Activated CD4-positive, alpha-beta T cell treated with anti-CD3 and anti-CD28 coated beads for 24 hours (primary cell): ENCODE data around the gene DNAL1.

Experiments
- DNase-seq, 2 donors: peaks; one replicate each; pipeline ENCODE4 v3.0.0-alpha.2; 2020; ENCODE audit warnings: low read depth in 2 of 2

DNAL1 gene

DNA sequence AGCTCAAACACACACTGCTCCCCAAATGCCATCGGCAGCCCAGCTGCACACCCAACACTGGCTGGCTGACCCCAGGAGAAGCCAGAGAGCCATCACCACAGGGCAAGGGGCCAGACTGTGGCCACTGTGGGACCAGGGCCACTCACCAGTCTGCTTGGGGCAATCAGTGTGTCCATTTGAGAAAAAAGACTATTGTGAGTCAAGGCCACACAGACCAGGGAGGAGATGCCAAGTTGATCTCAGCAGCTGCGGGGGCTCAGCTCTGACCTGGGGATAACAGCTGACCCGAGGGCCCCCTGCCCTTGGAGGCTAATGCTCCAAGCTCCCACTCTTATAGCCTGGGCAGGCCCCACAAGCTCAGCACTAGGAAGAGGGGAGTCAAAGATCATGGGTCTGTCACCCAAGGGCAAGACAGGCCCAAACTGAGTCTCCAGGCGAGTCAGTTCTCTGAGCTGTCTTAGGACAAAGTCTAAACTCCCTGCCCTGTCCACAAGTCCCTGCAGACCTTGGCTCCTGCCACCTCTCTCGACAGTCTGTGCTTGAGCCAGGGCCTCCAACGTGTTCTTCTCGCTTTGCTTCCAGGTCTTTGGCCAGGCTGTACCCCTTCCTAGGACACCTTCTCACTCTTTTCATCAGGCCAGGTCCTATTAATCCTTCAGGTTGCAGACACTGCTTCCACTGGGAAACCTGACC, 99.5 kb downstream of the DNAL1 start:
- no peak for DNase-seq

DNA sequence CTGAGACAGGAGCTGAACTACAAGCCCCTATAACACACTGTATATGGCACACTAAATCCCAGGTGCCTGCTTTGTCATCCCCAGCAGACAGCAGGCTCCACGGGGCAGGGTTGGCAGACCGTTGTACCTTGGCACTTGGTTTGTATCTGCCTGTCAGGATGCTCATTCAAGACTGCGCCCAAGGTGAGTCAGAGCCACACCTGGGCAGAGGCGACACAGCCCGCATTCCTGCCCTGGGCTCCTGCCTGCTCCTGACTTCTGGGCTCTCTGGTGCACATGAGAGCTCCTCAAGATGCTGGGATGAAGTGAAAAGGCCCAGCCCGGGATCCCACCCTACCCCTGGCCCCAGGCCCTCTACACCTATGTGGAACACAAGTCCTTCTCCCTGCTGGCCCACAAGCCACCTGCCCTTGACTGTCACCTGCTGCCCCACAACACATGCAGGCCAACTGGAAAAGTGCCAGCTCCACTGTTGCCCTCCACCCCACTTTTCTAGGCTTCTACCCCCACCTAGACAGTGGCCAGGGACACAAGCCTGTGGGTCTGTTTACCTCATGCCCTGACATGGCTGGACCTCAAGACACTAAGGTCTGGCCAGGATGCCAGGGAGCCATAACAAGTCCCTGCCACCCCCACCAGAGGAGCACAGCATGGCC, 100.2 kb downstream of the DNAL1 start:
- no peak for DNase-seq

DNA sequence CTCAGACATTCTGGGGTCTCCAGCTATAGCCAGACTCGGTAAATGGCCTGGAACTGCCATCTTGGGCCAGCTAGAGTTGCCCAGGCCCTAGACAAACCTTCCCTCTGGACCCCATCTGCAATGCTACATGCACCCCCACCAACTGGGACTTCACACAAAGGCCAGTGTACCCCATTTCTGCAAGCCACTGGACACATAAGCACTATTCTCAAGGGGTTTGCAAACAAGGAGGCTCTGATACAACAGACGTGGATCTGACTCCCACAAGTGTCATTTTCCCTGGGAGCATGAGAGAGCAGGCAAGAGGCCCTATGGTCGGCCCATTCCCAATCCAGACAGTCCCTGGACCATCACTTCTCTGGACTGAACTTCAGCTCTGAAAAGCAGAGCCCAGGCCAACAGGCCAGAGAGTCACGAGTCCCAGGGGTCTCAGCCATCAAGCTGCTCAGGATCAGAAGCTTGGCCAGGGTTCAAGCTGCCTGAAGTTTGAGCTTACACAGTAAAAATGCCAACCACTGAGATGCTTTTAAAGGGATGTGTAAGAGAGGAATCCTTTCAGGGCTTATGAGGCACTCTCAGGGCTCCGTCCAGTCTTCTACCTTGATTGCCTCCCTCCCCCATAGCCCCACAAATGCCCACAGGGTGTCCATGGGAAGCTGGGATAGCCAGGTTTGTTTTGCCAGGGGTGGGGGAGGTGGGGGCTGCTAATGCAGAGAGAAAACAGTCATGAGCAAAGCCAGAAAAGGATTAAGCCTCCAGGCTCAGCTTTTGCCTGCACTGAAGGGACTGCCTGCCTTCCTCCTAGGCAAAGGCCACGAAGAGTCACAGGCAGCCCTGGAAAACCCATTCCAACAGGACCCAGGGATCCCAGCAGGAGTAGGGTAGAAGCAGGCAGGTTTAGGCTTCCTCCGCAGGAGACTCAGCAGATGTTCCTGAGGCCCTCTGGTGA, 101.1 kb downstream of the DNAL1 start:
- no peak for DNase-seq

DNA sequence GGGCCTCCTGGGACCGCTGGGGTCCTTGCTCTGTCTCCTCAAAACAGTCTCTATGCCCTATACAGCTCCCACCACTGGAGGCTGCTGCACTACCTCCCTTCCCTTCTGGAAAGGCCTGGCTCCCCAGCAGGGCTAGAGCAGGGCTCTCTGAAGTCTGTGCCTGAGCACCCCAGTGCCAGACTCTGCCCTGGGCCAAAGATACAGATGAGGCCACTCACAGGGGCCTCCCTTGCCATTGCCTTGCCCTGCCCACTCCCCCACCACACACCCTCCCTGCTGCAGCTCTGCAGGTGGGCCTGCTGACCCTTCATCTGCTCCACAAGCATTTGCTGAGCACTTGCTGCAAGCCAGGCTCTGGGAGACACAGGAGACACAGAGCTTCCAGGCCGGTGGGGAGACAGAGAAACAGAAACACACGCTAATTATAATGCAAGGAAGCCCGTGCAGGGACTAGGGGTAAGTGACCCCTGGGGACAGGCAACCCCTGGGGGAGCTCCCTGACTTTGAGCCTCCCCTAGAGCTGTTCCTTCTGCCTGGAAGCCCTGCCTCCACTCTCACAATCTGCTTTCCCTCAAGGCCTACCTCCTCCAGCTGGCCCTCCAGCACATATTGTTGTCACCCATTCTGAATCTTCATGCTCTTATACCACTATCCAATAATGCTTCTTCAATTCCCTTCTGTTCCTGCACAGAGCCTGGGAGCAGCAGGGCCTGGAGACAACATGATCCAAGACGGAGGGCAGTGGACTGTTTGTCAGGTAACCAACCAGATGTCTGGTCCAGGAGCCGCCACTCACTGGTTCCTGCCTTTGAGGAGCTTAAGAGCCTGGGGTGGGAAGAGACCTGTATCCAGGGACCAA, 102.0 kb downstream of the DNAL1 start:
- no peak for DNase-seq

DNA sequence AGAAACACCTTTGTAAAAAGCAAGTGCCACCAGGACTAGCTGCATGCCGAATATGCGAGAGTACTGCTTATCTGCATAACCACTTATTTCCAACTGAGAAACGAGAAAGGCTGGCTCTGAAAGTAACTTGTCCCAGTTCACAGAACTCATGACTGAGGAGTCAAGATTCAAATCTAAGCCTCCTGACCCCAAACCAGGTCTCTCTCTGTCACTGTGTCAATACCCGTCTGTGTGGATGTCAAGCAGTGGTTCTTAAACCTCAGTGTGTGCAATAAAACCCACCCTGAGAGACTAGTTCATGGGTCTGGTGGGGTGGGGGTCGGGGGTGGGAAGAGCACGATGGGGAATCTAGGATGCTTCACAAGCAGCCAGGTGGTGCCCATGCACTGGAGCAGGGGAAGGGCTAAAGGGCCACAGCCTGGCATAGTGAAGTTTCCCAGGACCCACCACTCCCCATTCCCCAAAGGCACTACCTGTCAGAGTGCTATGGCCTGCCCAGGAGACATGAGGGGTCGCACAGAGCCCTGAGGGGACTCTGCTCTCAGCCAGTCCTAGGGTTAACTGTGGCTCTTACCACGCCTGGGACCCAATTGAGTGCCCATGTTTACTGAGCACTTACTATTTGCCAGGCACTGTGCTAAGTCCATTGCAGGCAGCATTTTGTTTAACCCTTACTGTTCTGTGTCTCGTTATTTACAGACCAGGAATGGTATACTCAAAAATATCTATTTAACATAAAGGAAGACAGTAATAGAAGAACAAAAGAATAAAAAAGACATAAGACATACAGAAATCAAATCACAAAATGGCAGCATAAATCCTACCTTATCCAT, 102.8 kb downstream of the DNAL1 start:
- DNase-seq: no peak

DNA sequence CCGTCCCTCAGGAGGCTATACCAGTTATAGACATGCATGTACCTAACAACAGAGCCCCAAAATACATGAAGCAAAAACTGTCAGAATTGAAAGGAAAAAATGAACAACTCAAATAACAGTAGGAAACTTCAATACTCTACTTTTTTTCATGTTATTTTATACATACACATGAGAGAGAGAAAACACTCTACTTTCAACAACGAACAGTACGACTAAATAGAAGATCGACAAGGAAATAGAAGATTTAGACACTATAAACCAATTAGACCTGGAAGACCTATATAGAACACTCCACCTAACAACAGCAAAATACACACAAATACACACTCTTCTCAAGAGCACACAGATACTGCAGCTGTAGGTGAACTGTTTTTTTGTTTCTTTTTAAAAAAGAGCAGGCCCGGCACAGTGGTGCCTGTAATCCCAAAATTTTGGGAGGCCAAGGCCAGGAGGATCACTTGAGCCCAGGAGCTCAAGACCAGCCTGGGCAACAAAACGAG, 104.1 kb downstream of the DNAL1 start:
- DNase-seq: no peak

DNA sequence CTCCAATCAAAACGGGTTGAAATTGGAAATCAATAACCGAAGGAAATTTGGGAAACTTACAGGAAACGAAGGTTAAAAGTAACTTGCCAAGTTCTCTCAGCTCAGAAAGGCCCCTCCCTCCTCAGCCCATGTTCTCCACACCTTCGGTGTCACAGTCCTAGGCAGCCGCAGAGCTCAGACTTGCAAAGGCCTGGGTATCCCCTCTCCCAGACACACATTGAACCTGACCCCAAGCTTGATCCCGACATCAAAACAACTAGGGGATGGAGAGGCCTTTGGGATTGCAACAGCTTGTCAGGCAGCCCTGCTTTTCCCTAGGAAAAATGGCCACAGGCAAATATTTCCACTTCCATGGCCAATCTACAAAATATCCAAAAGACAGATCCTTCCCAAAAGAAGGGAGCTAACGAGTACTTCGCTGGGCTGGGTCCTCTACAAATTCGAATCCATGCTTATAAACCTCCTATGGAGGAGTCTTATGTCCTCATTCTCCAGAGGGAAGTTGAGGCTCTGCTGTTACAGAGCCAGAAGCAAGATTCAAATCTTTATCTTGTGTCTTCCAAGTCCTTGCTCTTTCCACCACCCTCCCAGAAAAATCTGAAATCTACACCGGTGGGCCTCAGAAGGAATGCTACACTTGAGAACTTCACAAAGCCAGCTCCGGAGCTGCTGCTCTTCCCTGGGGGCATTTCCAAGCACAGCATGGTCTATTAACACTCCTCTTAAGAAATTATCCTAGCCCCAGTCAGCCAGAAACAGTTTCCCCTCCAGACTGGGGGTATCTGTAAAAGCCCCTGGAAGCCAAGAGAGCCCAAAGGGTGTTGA, 105.1 kb downstream of the DNAL1 start:
- DNase-seq: no peak

DNA sequence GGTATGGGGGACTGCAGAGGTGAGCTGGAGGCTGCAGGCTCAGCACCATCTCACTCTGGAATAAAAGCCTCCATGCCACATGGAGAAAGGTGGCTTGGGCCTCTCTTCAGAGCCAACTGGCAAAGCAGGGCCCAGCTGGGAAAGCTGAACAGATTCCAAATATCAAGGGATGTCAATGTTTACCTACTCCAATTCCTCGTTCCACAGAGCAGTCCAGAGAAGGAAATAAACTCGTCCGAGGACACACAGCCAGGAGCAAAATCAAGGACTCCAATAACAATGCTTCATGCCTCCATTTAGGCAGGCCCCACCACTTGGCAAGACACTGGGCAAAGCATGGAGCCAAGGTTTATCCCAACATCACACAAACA, 105.7 kb downstream of the DNAL1 start:
- DNase-seq: no peak

DNA sequence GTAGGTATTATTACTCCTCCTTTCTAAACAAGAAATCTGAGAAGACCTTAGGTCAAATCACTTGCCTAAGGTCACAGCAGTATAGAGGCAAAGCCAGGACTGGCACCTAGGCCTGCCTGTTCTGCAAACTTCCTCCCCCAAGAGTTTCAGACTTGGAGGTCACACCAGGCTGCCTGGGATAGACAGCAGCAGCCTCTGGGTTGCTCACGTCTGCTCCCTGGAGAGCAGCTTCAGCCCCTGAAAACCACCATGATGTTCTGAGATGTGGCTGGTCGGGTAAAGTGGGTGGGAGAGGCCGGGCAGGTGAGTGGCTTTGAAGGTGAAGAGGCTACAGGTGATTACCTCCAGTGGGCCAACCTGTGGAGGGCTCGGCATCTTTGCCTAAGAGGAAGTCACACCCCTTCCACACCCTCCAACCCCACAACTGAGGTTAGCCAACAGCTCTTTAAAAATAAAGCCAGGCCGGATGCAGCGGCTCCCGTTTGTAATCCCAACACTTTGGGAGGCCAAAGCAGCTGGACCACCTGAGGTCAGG, 106.4 kb downstream of the DNAL1 start:
- DNase-seq: no peak

DNA sequence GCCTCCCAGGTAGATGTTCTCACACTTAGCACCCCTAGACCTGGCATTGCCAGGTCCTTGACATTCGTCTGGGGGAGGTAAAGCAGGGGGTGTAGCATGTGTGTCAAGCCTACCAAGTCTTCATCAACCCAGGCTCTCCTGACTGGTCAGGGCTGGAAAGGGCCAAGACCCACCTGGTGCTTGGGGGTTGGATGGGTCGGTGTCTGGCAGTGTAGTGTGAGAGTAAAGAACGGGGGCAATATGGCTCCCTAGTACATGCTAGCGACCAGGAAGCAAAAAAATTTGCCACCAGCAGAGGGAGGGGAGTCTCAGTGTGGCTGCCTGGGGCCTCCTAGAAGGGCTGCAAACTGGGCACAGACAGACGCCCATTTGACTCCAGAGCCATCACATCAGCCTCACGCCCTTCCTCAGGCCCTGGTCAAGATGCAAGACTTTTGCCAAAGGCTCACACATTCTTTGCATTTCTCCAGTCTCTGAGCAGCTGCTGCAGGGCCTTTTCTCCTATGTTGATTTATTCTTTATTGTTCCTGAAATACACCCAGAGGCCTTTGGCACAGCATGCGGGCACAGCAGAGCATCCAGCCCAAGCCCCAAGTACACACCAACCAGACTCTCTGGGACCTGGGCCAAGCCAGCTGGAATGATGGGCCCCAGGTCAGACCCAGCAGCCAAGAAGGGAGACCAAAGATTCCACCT, 107.7 kb downstream of the DNAL1 start:
- no peak for DNase-seq
